Measurements from ENCODE around the gene MYH2.

DNA sequence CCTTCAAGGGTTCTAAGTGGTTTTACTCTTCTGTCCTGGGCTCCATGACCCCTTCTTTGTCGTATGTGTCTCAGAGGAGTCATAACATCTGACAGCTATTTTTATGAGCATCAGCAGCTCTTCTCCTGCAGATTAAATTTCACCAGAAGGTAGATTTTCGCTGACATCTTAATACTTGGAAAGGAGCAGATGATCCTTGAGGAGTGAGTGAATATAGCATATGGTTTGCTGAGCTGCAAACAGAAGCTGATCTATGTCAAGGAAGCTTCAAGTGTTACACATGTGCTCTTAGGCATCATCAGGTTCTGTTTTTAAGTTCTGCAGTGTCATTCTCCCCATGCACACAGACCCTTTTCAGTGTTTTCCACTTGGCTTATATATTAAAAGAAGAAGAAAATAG lies 49.2 kb upstream of the MYH2 start:
- TF ChIP-seq POLR2A (IDR thresholded peaks at IDR 0.05; ENCODE audit: low read depth, low read length) (no peak), USF2 (IDR thresholded peaks at IDR 0.05; ENCODE audit: low read depth, low read length) (no peak), SMC3 (IDR thresholded peaks at IDR 0.05; ENCODE audit: low read depth, low read length) (no peak), MXI1 (IDR thresholded peaks at IDR 0.05; ENCODE audit: borderline replicate concordance, low read depth, low read length) (no peak), BHLHE40 (IDR thresholded peaks at IDR 0.05; ENCODE audit: low read depth, low read length) (no peak), CEBPB (IDR thresholded peaks at IDR 0.05; ENCODE audit: low read depth, low read length) (no peak), MAFK (IDR thresholded peaks at IDR 0.05; ENCODE audit: low read depth, low read length) (no peak), RFX5 (IDR thresholded peaks at IDR 0.05; ENCODE audit: low read depth, low read length) (no peak), MAZ (IDR thresholded peaks at IDR 0.05; ENCODE audit: borderline replicate concordance, low read depth, low read length) (no peak), RAD21 (IDR thresholded peaks at IDR 0.05; ENCODE audit: low read length) (no peak), RCOR1 (IDR thresholded peaks at IDR 0.05; ENCODE audit: insufficient replicate concordance, low read length) (no peak), ELK1 (IDR thresholded peaks at IDR 0.05; ENCODE audit: borderline replicate concordance, low read depth, low read length) (no peak), CHD1 (IDR thresholded peaks at IDR 0.05; ENCODE audit: low read depth, low read length) (no peak)
- TF ChIP-seq, protein P1, sequence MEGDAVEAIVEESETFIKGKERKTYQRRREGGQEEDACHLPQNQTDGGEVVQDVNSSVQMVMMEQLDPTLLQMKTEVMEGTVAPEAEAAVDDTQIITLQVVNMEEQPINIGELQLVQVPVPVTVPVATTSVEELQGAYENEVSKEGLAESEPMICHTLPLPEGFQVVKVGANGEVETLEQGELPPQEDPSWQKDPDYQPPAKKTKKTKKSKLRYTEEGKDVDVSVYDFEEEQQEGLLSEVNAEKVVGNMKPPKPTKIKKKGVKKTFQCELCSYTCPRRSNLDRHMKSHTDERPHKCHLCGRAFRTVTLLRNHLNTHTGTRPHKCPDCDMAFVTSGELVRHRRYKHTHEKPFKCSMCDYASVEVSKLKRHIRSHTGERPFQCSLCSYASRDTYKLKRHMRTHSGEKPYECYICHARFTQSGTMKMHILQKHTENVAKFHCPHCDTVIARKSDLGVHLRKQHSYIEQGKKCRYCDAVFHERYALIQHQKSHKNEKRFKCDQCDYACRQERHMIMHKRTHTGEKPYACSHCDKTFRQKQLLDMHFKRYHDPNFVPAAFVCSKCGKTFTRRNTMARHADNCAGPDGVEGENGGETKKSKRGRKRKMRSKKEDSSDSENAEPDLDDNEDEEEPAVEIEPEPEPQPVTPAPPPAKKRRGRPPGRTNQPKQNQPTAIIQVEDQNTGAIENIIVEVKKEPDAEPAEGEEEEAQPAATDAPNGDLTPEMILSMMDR (conservative IDR thresholded peaks at IDR 0.05; ENCODE audit: low read depth, low read length), result no peak
